Brain microvascular endothelial cell (primary cell): Measurements from ENCODE around the gene CHRND.

Experiments
- DNase-seq: peaks from one replicate; pipeline ENCODE4 v3.0.0-alpha.2; 2020
- H3K27ac ChIP-seq: fragments of 250-450 bp; sonication (Bioruptor Pico); 2 replicates; pipeline ENCODE4 v1.5.1; 2020; ENCODE audit warnings: mild to moderate bottlenecking, moderate library complexity
- H3K27me3 ChIP-seq: fragments of 250-450 bp; sonication (Bioruptor Pico); replicated peaks from 2 replicates; pipeline ENCODE4 v1.5.1; 2020; ENCODE audit warnings: mild to moderate bottlenecking
- H3K36me3 ChIP-seq: fragments of 250-450 bp; sonication (Bioruptor Pico); replicated peaks from 2 replicates; pipeline ENCODE4 v1.5.1; 2020; ENCODE audit warnings: mild to moderate bottlenecking
- H3K4me3 ChIP-seq: 2 replicates; pipeline ENCODE4 v1.5.1; 2011; ENCODE audit warnings: low read depth, mild to moderate bottlenecking, control low read depth, low read length, moderate library complexity
- in situ Hi-C: cut with HindIII; loops from 2 replicates; pipeline ENCODE4 v1.10.0; 2017; ENCODE audit warnings: low sequenced_read_pairs, low pct_ligation_motif_present
- TF ChIP-seq, protein P1 (sequence below): IDR thresholded peaks from 2 replicates; pipeline ENCODE4 v1.5.1; 2011; ENCODE audit warnings: low read depth, mild to moderate bottlenecking, moderate library complexity, low read length, control low read depth, inconsistent platforms; ENCODE audit errors: missing control alignments

Gene CHRND

GRCh38 chr2:232543928-232544631 is 18.1 kb downstream of the CHRND start:
- TF ChIP-seq, protein P1, sequence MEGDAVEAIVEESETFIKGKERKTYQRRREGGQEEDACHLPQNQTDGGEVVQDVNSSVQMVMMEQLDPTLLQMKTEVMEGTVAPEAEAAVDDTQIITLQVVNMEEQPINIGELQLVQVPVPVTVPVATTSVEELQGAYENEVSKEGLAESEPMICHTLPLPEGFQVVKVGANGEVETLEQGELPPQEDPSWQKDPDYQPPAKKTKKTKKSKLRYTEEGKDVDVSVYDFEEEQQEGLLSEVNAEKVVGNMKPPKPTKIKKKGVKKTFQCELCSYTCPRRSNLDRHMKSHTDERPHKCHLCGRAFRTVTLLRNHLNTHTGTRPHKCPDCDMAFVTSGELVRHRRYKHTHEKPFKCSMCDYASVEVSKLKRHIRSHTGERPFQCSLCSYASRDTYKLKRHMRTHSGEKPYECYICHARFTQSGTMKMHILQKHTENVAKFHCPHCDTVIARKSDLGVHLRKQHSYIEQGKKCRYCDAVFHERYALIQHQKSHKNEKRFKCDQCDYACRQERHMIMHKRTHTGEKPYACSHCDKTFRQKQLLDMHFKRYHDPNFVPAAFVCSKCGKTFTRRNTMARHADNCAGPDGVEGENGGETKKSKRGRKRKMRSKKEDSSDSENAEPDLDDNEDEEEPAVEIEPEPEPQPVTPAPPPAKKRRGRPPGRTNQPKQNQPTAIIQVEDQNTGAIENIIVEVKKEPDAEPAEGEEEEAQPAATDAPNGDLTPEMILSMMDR: no peak
- no peaks in the 10 kb centered on the region for H3K27me3 ChIP-seq
- in situ Hi-C loops: no loop called here
- no peak overlapping the region for H3K4me3 ChIP-seq
- H3K36me3 ChIP-seq: no peaks in the 10 kb centered on the region
- no peak for DNase-seq
- H3K27ac ChIP-seq: no peak overlapping the region

GRCh38 chr2:232544674-232545073 is 18.7 kb downstream of the CHRND start:
- TF ChIP-seq, protein P1: no peak
- no peaks in the 10 kb centered on the region for H3K36me3 ChIP-seq
- H3K27ac ChIP-seq: no peak overlapping the region
- H3K27me3 ChIP-seq: no peaks in the 10 kb centered on the region
- in situ Hi-C loops: no loop called here
- H3K4me3 ChIP-seq: no peak overlapping the region
- DNase-seq: no peak

- H3K27ac ChIP-seq: no peak overlapping the region
- in situ Hi-C loops: no loop called here
- TF ChIP-seq, protein P1: no peak
- H3K27me3 ChIP-seq: no peaks in the 10 kb centered on the region
- no peak for DNase-seq
- H3K4me3 ChIP-seq: no peak overlapping the region
- H3K36me3 ChIP-seq: no peaks in the 10 kb centered on the region
Observed at GRCh38 chr2:232545511-232546375, 19.8 kb downstream of the CHRND start.

- H3K36me3 ChIP-seq: no peaks in the 10 kb centered on the region
- in situ Hi-C loops: no loop called here
Observed at GRCh38 chr2:232547991-232548390, 22.0 kb downstream of the CHRND start.

GRCh38 chr2:232549655-232550353 is 23.8 kb downstream of the CHRND start:
- H3K4me3 ChIP-seq: peak overlapping the region; percentile 88
- in situ Hi-C loops: no loop called here
- no peaks in the 10 kb centered on the region for H3K36me3 ChIP-seq
- no peak for DNase-seq
- no peaks in the 10 kb centered on the region for H3K27me3 ChIP-seq
- peak overlapping the region; percentile 95 for H3K27ac ChIP-seq
- TF ChIP-seq, protein P1: no peak

More at GRCh38 chr2:232547991-232548390, 22.0 kb downstream of the CHRND start:
- TF ChIP-seq, protein P1: no peak
- Histone ChIP-seq H3K27ac (no peak overlapping the region), H3K27me3 (no peaks in the 10 kb centered on the region), H3K4me3 (no peak overlapping the region)
- no peak for DNase-seq
